BLaER1 (cell line): ENCODE measurements around the gene TOX3.
A peak's percentile ranks its signal among the peaks of the same experiment; 100 is the strongest.

Source experiments
- H3K27ac ChIP-seq: shearing (Covaris generic); formaldehyde crosslinking; 2 replicates; pipeline ENCODE4 v1.8.1; 2022
- H3K27me3 ChIP-seq: shearing (Covaris generic); formaldehyde crosslinking; 2 replicates; pipeline ENCODE4 v1.8.1; 2022
- H3K36me3 ChIP-seq: shearing (Covaris generic); formaldehyde crosslinking; 2 replicates; pipeline ENCODE4 v1.8.1; 2022
- H3K4me1 ChIP-seq: shearing (Covaris generic); formaldehyde crosslinking; 2 replicates; pipeline ENCODE4 v1.8.1; 2022
- H3K4me2 ChIP-seq: shearing (Covaris generic); formaldehyde crosslinking; 2 replicates; pipeline ENCODE4 v1.8.1; 2022
- H3K4me3 ChIP-seq: shearing (Covaris generic); formaldehyde crosslinking; 2 replicates; pipeline ENCODE4 v1.8.1; 2022
- H3K9ac ChIP-seq: shearing (Covaris generic); formaldehyde crosslinking; 2 replicates; pipeline ENCODE4 v1.8.1; 2022
- H3K9me3 ChIP-seq: shearing (Covaris generic); formaldehyde crosslinking; 2 replicates; pipeline ENCODE4 v1.8.1; 2022
- H4K20me1 ChIP-seq: shearing (Covaris generic); formaldehyde crosslinking; 2 replicates; pipeline ENCODE4 v1.8.1; 2022
- Cebpa-rat ChIP-seq: shearing (Covaris generic); IDR thresholded peaks from 2 replicates; pipeline ENCODE4 v1.8.1; 2022

TOX3 gene

GRCh38 chr16:52547004-52547833 is at the start of gene TOX3:
Gene TOX3, minus strand, starts transcription at chr16:52547143. Its CDS starts 420 bp downstream, at chr16:52546723.
- no peaks in the 10 kb centered on the region for H4K20me1 ChIP-seq
- H3K27ac ChIP-seq, result peak within 1 kb of the TSS; percentile 76
- H3K9ac ChIP-seq, result peak within 1 kb of the TSS; percentile 78

GRCh38 chr16:52592778-52593177 is 45.8 kb upstream of the TOX3 start:
- no peaks in the 10 kb centered on the region for H3K4me1 ChIP-seq
- H3K4me3 ChIP-seq, result no peak overlapping the region
- peaks cover 6% of the 10 kb centered on the region for H3K9me3 ChIP-seq
- no peaks in the 10 kb centered on the region for H3K27me3 ChIP-seq
- H4K20me1 ChIP-seq, result no peaks in the 10 kb centered on the region
- H3K27ac ChIP-seq, result no peak overlapping the region
- H3K9ac ChIP-seq, result no peak overlapping the region
- H3K4me2 ChIP-seq, result no peak overlapping the region
- no peak for TF ChIP-seq Cebpa-rat
- no peaks in the 10 kb centered on the region for H3K36me3 ChIP-seq

More at GRCh38 chr16:52547004-52547833, at the start of gene TOX3:
- Histone ChIP-seq H3K4me1 (peaks cover 26% of the 10 kb centered on the region), H3K4me3 (peak within 1 kb of the TSS; percentile 81), H3K36me3 (no peaks in the 10 kb centered on the region), H3K4me2 (peak within 1 kb of the TSS; percentile 97), H3K27me3 (peaks cover 27% of the 10 kb centered on the region), H3K9me3 (no peaks in the 10 kb centered on the region)
- no peak for TF ChIP-seq Cebpa-rat

- no peak overlapping the region for H3K27ac ChIP-seq
- no peak for TF ChIP-seq Cebpa-rat
- H3K4me2 ChIP-seq, result no peak overlapping the region
- no peak overlapping the region for H3K9ac ChIP-seq
- no peaks in the 10 kb centered on the region for H3K27me3 ChIP-seq
- H3K4me3 ChIP-seq, result no peak overlapping the region
- no peaks in the 10 kb centered on the region for H4K20me1 ChIP-seq
- peaks cover 6% of the 10 kb centered on the region for H3K9me3 ChIP-seq
- H3K4me1 ChIP-seq, result no peaks in the 10 kb centered on the region
- H3K36me3 ChIP-seq, result no peaks in the 10 kb centered on the region
Measured at GRCh38 chr16:52591934-52592592, 45.1 kb upstream of the TOX3 start.

GRCh38 chr16:52591471-52591870 is 44.5 kb upstream of the TOX3 start:
- no peak overlapping the region for H3K9ac ChIP-seq
- no peaks in the 10 kb centered on the region for H3K27me3 ChIP-seq
- H3K27ac ChIP-seq, result no peak overlapping the region
- H3K4me3 ChIP-seq, result no peak overlapping the region
- no peak for TF ChIP-seq Cebpa-rat
- H4K20me1 ChIP-seq, result no peaks in the 10 kb centered on the region
- peaks cover 4% of the 10 kb centered on the region for H3K9me3 ChIP-seq
- no peaks in the 10 kb centered on the region for H3K36me3 ChIP-seq
- H3K4me1 ChIP-seq, result no peaks in the 10 kb centered on the region
- H3K4me2 ChIP-seq, result no peak overlapping the region

GRCh38 chr16:52586159-52586558 is 39.2 kb upstream of the TOX3 start:
- Histone ChIP-seq H3K4me2 (no peak overlapping the region), H3K9me3 (no peaks in the 10 kb centered on the region), H3K36me3 (no peaks in the 10 kb centered on the region), H3K9ac (no peak overlapping the region), H3K27me3 (no peaks in the 10 kb centered on the region), H3K27ac (no peak overlapping the region), H4K20me1 (no peaks in the 10 kb centered on the region), H3K4me1 (no peaks in the 10 kb centered on the region), H3K4me3 (no peak overlapping the region)
- TF ChIP-seq Cebpa-rat, result no peak

GRCh38 chr16:52584354-52585320 is 37.7 kb upstream of the TOX3 start:
- Histone ChIP-seq H3K4me1 (no peaks in the 10 kb centered on the region), H3K27ac (no peak overlapping the region), H3K27me3 (no peaks in the 10 kb centered on the region), H3K36me3 (no peaks in the 10 kb centered on the region), H3K4me3 (no peak overlapping the region), H3K9me3 (no peaks in the 10 kb centered on the region), H3K9ac (no peak overlapping the region), H4K20me1 (no peaks in the 10 kb centered on the region), H3K4me2 (no peak overlapping the region)
- TF ChIP-seq Cebpa-rat, result no peak

- TF ChIP-seq Cebpa-rat, result no peak
- Histone ChIP-seq H3K27ac (no peak overlapping the region), H4K20me1 (no peaks in the 10 kb centered on the region), H3K36me3 (no peaks in the 10 kb centered on the region), H3K4me3 (no peak overlapping the region), H3K4me2 (no peak overlapping the region), H3K4me1 (peaks cover 15% of the 10 kb centered on the region; the same call in 1 of the 2 replicates), H3K9me3 (no peaks in the 10 kb centered on the region), H3K9ac (no peak overlapping the region), H3K27me3 (no peaks in the 10 kb centered on the region)
Measured at GRCh38 chr16:52581530-52581929, 34.6 kb upstream of the TOX3 start.

GRCh38 chr16:52580488-52580887 is 33.5 kb upstream of the TOX3 start:
- no peak overlapping the region for H3K4me3 ChIP-seq
- H3K27me3 ChIP-seq, result no peaks in the 10 kb centered on the region
- no peak overlapping the region for H3K9ac ChIP-seq
- no peak for TF ChIP-seq Cebpa-rat
- H3K4me2 ChIP-seq, result no peak overlapping the region
- no peaks in the 10 kb centered on the region for H4K20me1 ChIP-seq
- no peak overlapping the region for H3K27ac ChIP-seq
- no peaks in the 10 kb centered on the region for H3K9me3 ChIP-seq
- H3K4me1 ChIP-seq, result peaks cover 16% of the 10 kb centered on the region; the same call in 1 of the 2 replicates
- H3K36me3 ChIP-seq, result no peaks in the 10 kb centered on the region

GRCh38 chr16:52578829-52579498 is 32.0 kb upstream of the TOX3 start:
- H3K27me3 ChIP-seq, result no peaks in the 10 kb centered on the region
- H3K4me3 ChIP-seq, result no peak overlapping the region
- no peak overlapping the region for H3K27ac ChIP-seq
- no peaks in the 10 kb centered on the region for H3K36me3 ChIP-seq
- no peak overlapping the region for H3K9ac ChIP-seq
- no peaks in the 10 kb centered on the region for H3K9me3 ChIP-seq
- H4K20me1 ChIP-seq, result no peaks in the 10 kb centered on the region
- TF ChIP-seq Cebpa-rat, result no peak
- peaks cover 16% of the 10 kb centered on the region; the same call in 1 of the 2 replicates for H3K4me1 ChIP-seq
- no peak overlapping the region for H3K4me2 ChIP-seq
